Heart right ventricle (tissue), 16 donors: ENCODE measurements around the gene PCDH1. TPM values are rescaled to one million over a fixed set of nuclear protein-coding genes. Genes with fewer than 3 reads are reported as not detected.

ENCODE experiments used
- ATAC-seq, 8 donors: fragments of 200-7000 bp; cut with Tn5 transposase; one replicate each; pipeline ENCODE4 v1.9.1; 2020; ENCODE audit warnings: mild to moderate bottlenecking in 8 of 8, moderate library complexity in 8 of 8, moderate number of reproducible peaks in 1 of 8
- DNase-seq, 2 donors: peaks; one replicate each; pipeline ENCODE4 v3.0.0-alpha.2; 2020
- H3K27ac ChIP-seq, 10 donors: fragments of 200-600 bp; sonication (generic) in 2 of 10; one replicate each; pipeline versions ENCODE4 v1.5.0 to v1.8.0; 2020 to 2022; ENCODE audit warnings: mild to moderate bottlenecking in 3 of 10
- H3K27me3 ChIP-seq, 7 donors: fragments of 200-600 bp; one replicate each; pipeline ENCODE4 v1.8.0; 2021 to 2022; ENCODE audit warnings: mild to moderate bottlenecking in 2 of 7
- H3K36me3 ChIP-seq, 9 donors: fragments of 200-600 bp; sonication (generic) in 1 of 9; one replicate each; pipeline versions ENCODE4 v1.5.0 to v1.8.0; 2020 to 2022; ENCODE audit warnings: mild to moderate bottlenecking in 2 of 9
- H3K4me1 ChIP-seq, 9 donors: fragments of 200-600 bp; sonication (generic) in 1 of 9; one replicate each; pipeline versions ENCODE4 v1.5.0 to v1.8.0; 2020 to 2022; ENCODE audit warnings: mild to moderate bottlenecking in 4 of 9
- H3K4me3 ChIP-seq, 10 donors: fragments of 200-600 bp; sonication (generic) in 2 of 10; one replicate each; pipeline versions ENCODE4 v1.5.0 to v1.8.0; 2020 to 2022; ENCODE audit warnings: mild to moderate bottlenecking in 7 of 10, moderate library complexity in 2 of 10
- H3K9me3 ChIP-seq, 11 donors: fragments of 200-600 bp in 10 of 11; sonication (generic) in 2 of 11; one replicate each; pipeline versions ENCODE4 v1.5.0 to v1.8.0; 2013 to 2022; ENCODE audit warnings: mild to moderate bottlenecking in 2 of 11, control low read depth in 1 of 11, moderate library complexity in 1 of 11
- CTCF ChIP-seq, 9 donors: fragments of 200-600 bp; sonication (generic) in 2 of 9; IDR thresholded peaks; one replicate each; pipeline versions ENCODE4 v1.5.0 to v1.8.0; 2021 to 2022; ENCODE audit warnings: antibody characterized with exemption in 9 of 9, mild to moderate bottlenecking in 5 of 9, moderate library complexity in 1 of 9
- WGBS, 2 donors: extraction: QIAGEN DNeasy Blood & Tissue Kit; methylation state at CpG; one replicate each; pipeline ENCODE4 v1.1.7; 2013; ENCODE audit warnings: inconsistent platforms in 1 of 2; 5-methylcytosine and 5-hydroxymethylcytosine counted together
- intact Hi-C, 10 donors: fragments of 100-400 bp; cut with DNase I; formaldehyde crosslinking; loops; one replicate each; pipeline versions ENCODE4 v1.11.1 to v1.14.2; 2022
- polyA plus RNA-seq, 2 donors: library from polyadenylated mRNA; stranded (reverse); fragments of 200-250 nt; gene quantifications; one replicate each; pipeline ENCODE4 v1.2.3, GENCODE V29; 2013
- total RNA-seq, 10 donors: library from RNA; stranded (reverse); fragmentation: NEBNext Ultra II Directional in 3 of 10; extraction: Animal tissue kit (Norgen Biotek cat#: 25700) in 3 of 10; gene quantifications; one replicate each; pipeline versions ENCODE4 v1.2.1 to v1.2.4, GENCODE V29; 2021 to 2023
- donor health status: Arrhythmogenic right ventricular cardiomyopathy.
- donor health status: ischemic (EF 13 %, LVEDD 7.1; RV severe dilation, severe dysfunction).
- donor health status: healthy with polysubstance abuse.
- donor health status: DM: no; HTN: yes; CAD: no.
- donor health status: DM: no; HTN: no; CAD: no.
- donor health status: ischemic (EF 25% LVEDD 6.9; RV normal size, moderate dysfunction).
- donor health status: ischemic (EF 25% LVEDD 5.7; RV mildly dilated, moderate dysfunction).
- donor health status: healthy.
- donor health status: DM: yes; HTN: yes; CAD: no.
- donor health status: Ischemic cardiomyopathy.
- donor health status: ischemic (EF 35%, LVEDD 5.7; RV mildly dilated, moderate dysfunction).
- donor health status: nonischemic (EF 11% LVEDD 7.7; RV severe dilation, severe dysfunction).
- donor health status: DM: yes; HTN: yes; CAD: no.
- donor health status: PGD.
- donor health status: ischemic (EF 29% LVEDD 5.4; RV normal size, mild dysfunction).
- donor health status: nonischemic (EF 23%, LVEDD 6.1; RV moderate dilation, normal function).

Gene PCDH1
- total and polyA plus RNA-seq, 12 donors, result 8.4 to 45.8 (median 17.9) TPM

- 45 to 51% methylated on average over 2 of the region's 2 CpGs for WGBS, 2 donors
- intact Hi-C loops, result no loop called here
- Histone ChIP-seq H3K27me3 (peaks cover 0 to 24% (median 0%) of the 10 kb centered on the region in 7 donors), H3K4me3 (no peak overlapping the region), H3K9me3 (peaks cover 0 to 5% (median 0%) of the 10 kb centered on the region in 11 donors), H3K36me3 (no peaks in the 10 kb centered on the region), H3K27ac (no peak overlapping the region), H3K4me1 (peaks cover 0 to 14% (median 11%) of the 10 kb centered on the region in 9 donors)
- ATAC-seq (peak in 7 of 8 donors; percentile 17 to 72 (median 38)), DNase-seq (no peak)
- TF ChIP-seq CTCF (IDR thresholded peaks at IDR 0.05), result no peak
These were observed 32.1 kb upstream of the PCDH1 start for GRCh38 chr5:141910271-141910673.

GRCh38 chr5:141909212-141909611, 31.0 kb upstream of the PCDH1 start:
- DNase-seq, result no peak
- 88 to 98% methylated on average over 4 of the region's 4 CpGs for WGBS, 2 donors
- Histone ChIP-seq H3K27me3 (peaks cover 0 to 21% (median 0%) of the 10 kb centered on the region in 7 donors), H3K36me3 (no peaks in the 10 kb centered on the region), H3K4me1 (peaks cover 0 to 10% (median 8%) of the 10 kb centered on the region in 9 donors), H3K4me3 (no peak overlapping the region), H3K9me3 (peaks cover 0 to 5% (median 0%) of the 10 kb centered on the region in 11 donors), H3K27ac (no peak overlapping the region)
- no peak for TF ChIP-seq CTCF (IDR thresholded peaks at IDR 0.05)
- ATAC-seq, result no peak
- intact Hi-C loops, result no loop called here

GRCh38 chr5:141908796-141909195, 30.6 kb upstream of the PCDH1 start:
- H3K27ac ChIP-seq, result no peak overlapping the region
- DNase-seq, result no peak
- H3K36me3 ChIP-seq, result no peaks in the 10 kb centered on the region
- H3K27me3 ChIP-seq, result peaks cover 0 to 17% (median 0%) of the 10 kb centered on the region in 7 donors
- no peak for TF ChIP-seq CTCF (IDR thresholded peaks at IDR 0.05)
- no peak for ATAC-seq
- no peak overlapping the region for H3K4me3 ChIP-seq
- 90 to 95% methylated on average over 2 of the region's 2 CpGs for WGBS, 2 donors
- peaks cover 0 to 5% (median 0%) of the 10 kb centered on the region in 11 donors for H3K9me3 ChIP-seq
- peaks cover 0 to 6% (median 4%) of the 10 kb centered on the region in 9 donors for H3K4me1 ChIP-seq
- intact Hi-C loops, result no loop called here

- peaks cover 0 to 5% (median 0%) of the 10 kb centered on the region in 11 donors for H3K9me3 ChIP-seq
- WGBS, 2 donors, result 0% methylated on average over 1 of the region's 1 CpG
- no peak for TF ChIP-seq CTCF (IDR thresholded peaks at IDR 0.05)
- intact Hi-C loops, result no loop called here
- no peak overlapping the region for H3K27ac ChIP-seq
- no peaks in the 10 kb centered on the region for H3K4me1 ChIP-seq
- ATAC-seq, result no peak
- H3K4me3 ChIP-seq, result no peak overlapping the region
- no peaks in the 10 kb centered on the region for H3K27me3 ChIP-seq
- no peak for DNase-seq
- H3K36me3 ChIP-seq, result no peaks in the 10 kb centered on the region
These were observed 28.8 kb upstream of the PCDH1 start for GRCh38 chr5:141906972-141907371.
